ENCODE results near the gene DEFB132. TPM values are rescaled to one million over a fixed set of nuclear protein-coding genes. Genes with fewer than 3 reads are reported as not detected.
A peak's percentile ranks its signal among the peaks of the same experiment; 100 is the strongest.

The DEFB132 gene
- total and polyA plus RNA-seq, 2 of the 13 experiments (the other 11 are each of a cell fraction or from before 2014, with no cell fraction given) = not detected

DNA sequence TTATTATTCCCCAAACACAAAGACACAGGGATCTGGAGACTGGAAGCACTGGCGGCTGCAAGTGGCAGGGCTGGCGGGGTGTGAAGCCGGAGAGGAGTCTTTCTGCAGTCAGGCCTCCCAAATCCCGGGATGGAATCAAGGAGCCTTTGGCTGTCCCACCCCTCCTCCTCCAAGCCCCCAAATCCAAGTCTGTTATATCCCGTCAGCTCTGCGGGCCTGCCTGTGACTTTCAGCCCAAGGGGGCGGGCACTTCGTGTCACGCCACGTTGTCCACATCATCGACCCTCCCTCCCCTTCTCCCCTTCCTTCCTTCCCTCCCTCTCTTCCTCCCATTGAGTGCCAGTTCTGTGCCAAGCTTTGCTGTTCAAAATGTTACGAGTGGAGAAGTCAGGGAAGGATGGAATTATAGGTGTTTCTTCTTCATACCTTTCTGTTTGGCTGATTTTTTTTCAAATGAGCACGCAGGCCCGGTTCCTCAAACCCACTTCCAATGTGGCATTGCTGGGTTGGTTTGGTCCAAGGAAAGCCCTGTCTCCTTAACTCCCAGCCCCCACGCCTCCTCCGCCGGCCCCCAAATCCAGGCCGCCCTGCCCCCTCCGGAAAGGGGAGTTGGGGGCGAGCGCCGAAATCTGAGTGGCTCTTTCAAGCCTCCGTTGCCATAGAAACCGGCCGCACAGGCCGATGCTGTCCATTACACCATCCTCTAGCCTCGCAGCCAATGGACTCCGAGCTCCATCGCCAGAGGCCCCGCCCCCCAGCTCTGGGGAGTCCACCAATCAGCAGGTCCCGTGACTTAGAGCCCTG lies 52.5 kb downstream of the DEFB132 start (continued):
- TF ChIP-seq EP300 (IDR thresholded peaks at IDR 0.05; ENCODE audit: low read depth in 2 of 2, low read length in 2 of 2) (0 out of 4 replicates have a peak, but pooled peaks of 1 of the 2 experiments have one; percentile 7), EP300 (CRISPR knock-in tag; IDR thresholded peaks at IDR 0.05; ENCODE audit: borderline replicate concordance) (no peak; the same call in 1 of the 2 replicates), GTF2F1 (IDR thresholded peaks at IDR 0.05; ENCODE audit: low read length) (no peak), ZFP37 (CRISPR knock-in tag; IDR thresholded peaks at IDR 0.05; ENCODE audit: borderline replicate concordance) (peak; percentile 16; the same call in 1 of the 2 replicates), NR2C2 (CRISPR knock-in tag; IDR thresholded peaks at IDR 0.05; ENCODE audit: borderline replicate concordance) (no peak), ZFP1 (CRISPR knock-in tag; IDR thresholded peaks at IDR 0.05) (no peak), ZNF343 (CRISPR knock-in tag; IDR thresholded peaks at IDR 0.05) (0 out of 2 replicates have a peak, but pooled peaks have one; percentile 82), REXO4 (CRISPR knock-in tag; IDR thresholded peaks at IDR 0.05; ENCODE audit: borderline replicate concordance) (no peak), ZNF670 (CRISPR knock-in tag; IDR thresholded peaks at IDR 0.05; ENCODE audit: borderline replicate concordance) (peak; percentile 72; the same call in 1 of the 2 replicates), KDM3A (CRISPR knock-in tag; IDR thresholded peaks at IDR 0.05; ENCODE audit: low read depth) (no peak), RFXAP (CRISPR knock-in tag; IDR thresholded peaks at IDR 0.05; ENCODE audit: borderline replicate concordance) (peak; percentile 45; the same call in 1 of the 2 replicates), PHF5A (CRISPR knock-in tag; IDR thresholded peaks at IDR 0.05; ENCODE audit: low read depth, unreplicated experiment) (no peak), MXD4 (CRISPR knock-in tag; IDR thresholded peaks at IDR 0.05) (no peak), NKX3-1 (CRISPR knock-in tag; IDR thresholded peaks at IDR 0.05) (no peak), ZNF644 (CRISPR knock-in tag; IDR thresholded peaks at IDR 0.05; ENCODE audit: low read depth) (no peak)
- TF ChIP-seq, protein P1, sequence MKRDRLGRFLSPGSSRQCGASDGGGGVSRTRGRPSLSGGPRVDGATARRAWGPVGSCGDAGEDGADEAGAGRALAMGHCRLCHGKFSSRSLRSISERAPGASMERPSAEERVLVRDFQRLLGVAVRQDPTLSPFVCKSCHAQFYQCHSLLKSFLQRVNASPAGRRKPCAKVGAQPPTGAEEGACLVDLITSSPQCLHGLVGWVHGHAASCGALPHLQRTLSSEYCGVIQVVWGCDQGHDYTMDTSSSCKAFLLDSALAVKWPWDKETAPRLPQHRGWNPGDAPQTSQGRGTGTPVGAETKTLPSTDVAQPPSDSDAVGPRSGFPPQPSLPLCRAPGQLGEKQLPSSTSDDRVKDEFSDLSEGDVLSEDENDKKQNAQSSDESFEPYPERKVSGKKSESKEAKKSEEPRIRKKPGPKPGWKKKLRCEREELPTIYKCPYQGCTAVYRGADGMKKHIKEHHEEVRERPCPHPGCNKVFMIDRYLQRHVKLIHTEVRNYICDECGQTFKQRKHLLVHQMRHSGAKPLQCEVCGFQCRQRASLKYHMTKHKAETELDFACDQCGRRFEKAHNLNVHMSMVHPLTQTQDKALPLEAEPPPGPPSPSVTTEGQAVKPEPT (CRISPR knock-in tag; IDR thresholded peaks at IDR 0.05; ENCODE audit: low read depth) = 0 out of 2 replicates have a peak, but pooled peaks have one; percentile 3
- TF ChIP-seq, protein P2, sequence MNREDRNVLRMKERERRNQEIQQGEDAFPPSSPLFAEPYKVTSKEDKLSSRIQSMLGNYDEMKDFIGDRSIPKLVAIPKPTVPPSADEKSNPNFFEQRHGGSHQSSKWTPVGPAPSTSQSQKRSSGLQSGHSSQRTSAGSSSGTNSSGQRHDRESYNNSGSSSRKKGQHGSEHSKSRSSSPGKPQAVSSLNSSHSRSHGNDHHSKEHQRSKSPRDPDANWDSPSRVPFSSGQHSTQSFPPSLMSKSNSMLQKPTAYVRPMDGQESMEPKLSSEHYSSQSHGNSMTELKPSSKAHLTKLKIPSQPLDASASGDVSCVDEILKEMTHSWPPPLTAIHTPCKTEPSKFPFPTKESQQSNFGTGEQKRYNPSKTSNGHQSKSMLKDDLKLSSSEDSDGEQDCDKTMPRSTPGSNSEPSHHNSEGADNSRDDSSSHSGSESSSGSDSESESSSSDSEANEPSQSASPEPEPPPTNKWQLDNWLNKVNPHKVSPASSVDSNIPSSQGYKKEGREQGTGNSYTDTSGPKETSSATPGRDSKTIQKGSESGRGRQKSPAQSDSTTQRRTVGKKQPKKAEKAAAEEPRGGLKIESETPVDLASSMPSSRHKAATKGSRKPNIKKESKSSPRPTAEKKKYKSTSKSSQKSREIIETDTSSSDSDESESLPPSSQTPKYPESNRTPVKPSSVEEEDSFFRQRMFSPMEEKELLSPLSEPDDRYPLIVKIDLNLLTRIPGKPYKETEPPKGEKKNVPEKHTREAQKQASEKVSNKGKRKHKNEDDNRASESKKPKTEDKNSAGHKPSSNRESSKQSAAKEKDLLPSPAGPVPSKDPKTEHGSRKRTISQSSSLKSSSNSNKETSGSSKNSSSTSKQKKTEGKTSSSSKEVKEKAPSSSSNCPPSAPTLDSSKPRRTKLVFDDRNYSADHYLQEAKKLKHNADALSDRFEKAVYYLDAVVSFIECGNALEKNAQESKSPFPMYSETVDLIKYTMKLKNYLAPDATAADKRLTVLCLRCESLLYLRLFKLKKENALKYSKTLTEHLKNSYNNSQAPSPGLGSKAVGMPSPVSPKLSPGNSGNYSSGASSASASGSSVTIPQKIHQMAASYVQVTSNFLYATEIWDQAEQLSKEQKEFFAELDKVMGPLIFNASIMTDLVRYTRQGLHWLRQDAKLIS (CRISPR knock-in tag; IDR thresholded peaks at IDR 0.05) = no peak
- TF ChIP-seq, protein P3, sequence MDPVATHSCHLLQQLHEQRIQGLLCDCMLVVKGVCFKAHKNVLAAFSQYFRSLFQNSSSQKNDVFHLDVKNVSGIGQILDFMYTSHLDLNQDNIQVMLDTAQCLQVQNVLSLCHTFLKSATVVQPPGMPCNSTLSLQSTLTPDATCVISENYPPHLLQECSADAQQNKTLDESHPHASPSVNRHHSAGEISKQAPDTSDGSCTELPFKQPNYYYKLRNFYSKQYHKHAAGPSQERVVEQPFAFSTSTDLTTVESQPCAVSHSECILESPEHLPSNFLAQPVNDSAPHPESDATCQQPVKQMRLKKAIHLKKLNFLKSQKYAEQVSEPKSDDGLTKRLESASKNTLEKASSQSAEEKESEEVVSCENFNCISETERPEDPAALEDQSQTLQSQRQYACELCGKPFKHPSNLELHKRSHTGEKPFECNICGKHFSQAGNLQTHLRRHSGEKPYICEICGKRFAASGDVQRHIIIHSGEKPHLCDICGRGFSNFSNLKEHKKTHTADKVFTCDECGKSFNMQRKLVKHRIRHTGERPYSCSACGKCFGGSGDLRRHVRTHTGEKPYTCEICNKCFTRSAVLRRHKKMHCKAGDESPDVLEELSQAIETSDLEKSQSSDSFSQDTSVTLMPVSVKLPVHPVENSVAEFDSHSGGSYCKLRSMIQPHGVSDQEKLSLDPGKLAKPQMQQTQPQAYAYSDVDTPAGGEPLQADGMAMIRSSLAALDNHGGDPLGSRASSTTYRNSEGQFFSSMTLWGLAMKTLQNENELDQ (CRISPR knock-in tag; IDR thresholded peaks at IDR 0.05; ENCODE audit: borderline replicate concordance) = no peak
- TF ChIP-seq, protein P4, sequence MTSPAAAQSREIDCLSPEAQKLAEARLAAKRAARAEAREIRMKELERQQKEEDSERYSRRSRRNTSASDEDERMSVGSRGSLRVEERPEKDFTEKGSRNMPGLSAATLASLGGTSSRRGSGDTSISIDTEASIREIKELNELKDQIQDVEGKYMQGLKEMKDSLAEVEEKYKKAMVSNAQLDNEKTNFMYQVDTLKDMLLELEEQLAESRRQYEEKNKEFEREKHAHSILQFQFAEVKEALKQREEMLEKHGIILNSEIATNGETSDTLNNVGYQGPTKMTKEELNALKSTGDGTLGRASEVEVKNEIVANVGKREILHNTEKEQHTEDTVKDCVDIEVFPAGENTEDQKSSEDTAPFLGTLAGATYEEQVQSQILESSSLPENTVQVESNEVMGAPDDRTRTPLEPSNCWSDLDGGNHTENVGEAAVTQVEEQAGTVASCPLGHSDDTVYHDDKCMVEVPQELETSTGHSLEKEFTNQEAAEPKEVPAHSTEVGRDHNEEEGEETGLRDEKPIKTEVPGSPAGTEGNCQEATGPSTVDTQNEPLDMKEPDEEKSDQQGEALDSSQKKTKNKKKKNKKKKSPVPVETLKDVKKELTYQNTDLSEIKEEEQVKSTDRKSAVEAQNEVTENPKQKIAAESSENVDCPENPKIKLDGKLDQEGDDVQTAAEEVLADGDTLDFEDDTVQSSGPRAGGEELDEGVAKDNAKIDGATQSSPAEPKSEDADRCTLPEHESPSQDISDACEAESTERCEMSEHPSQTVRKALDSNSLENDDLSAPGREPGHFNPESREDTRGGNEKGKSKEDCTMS (CRISPR knock-in tag; conservative IDR thresholded peaks at IDR 0.05) = no peak

Measured in HepG2 (cell line).